ENCODE data around the gene GAS2L1.

The GAS2L1 gene

DNA sequence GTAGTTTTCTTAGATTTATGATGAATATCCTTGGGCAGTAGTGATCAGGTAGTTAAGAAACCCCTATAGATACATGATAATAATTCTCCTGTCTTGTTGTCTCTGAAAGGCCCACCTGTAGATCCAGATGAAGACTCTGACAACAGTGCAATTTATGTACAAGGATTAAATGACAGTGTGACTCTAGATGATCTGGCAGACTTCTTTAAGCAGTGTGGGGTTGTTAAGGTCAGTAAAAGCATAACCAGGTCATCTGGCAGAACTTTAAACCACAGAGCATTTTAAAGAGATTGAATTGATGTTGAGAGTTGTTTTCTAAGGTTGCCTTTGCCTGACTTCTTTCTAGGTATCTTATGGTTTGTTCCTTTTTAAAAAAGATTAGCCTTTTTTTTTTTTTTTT lies 14.1 kb upstream of the GAS2L1 start (continued):
- TF ChIP-seq ZNF157 (tag by site-specific recombination; IDR thresholded peaks at IDR 0.05): no peak
- TF ChIP-seq AEBP2 (tag by site-specific recombination; IDR thresholded peaks at IDR 0.05; ENCODE audit: borderline replicate concordance): no peak
- TF ChIP-seq ZNF639 (tag by site-specific recombination; IDR thresholded peaks at IDR 0.05): no peak
- TF ChIP-seq ZNF174 (tag by site-specific recombination; IDR thresholded peaks at IDR 0.05): no peak
- no peak for TF ChIP-seq ZBTB21 (tag by site-specific recombination; IDR thresholded peaks at IDR 0.05)

GRCh38 chr22:29298641-29299040 lies 7.8 kb upstream of the GAS2L1 start:
- Histone ChIP-seq H3K4me3 (ENCODE audit: low read depth, low read length) (no peak overlapping the region), H3K36me3 (ENCODE audit: control insufficient read depth in 2 of 2, insufficient read depth in 1 of 2, low read length in 2 of 2) (peaks cover 53 to 84% of the 10 kb centered on the region in 2 experiments), H3K9me3 (ENCODE audit: control insufficient read depth, insufficient read depth, low read depth, low read length) (no peaks in the 10 kb centered on the region), H3K27ac (ENCODE audit: extremely low read depth, low read depth, low read length) (no peak overlapping the region; the same call in 1 of the 2 replicates), H3K4me1 (ENCODE audit: control insufficient read depth, insufficient read depth, low read length) (no peaks in the 10 kb centered on the region)
- ChIA-PET CTCF (no interaction called here), POLR2A (interaction anchor here (2.0 kb wide), 1 partner anchor 7 kb away, joined by 4 read pairs; the partner anchor contains the start of gene GAS2L1)
- TF ChIP-seq ZNF133 (tag by site-specific recombination; IDR thresholded peaks at IDR 0.05) (no peak), KLF16 (tag by site-specific recombination; IDR thresholded peaks at IDR 0.05) (no peak), ZNF677 (tag by site-specific recombination; IDR thresholded peaks at IDR 0.05) (no peak), ZNF473 (tag by site-specific recombination; IDR thresholded peaks at IDR 0.05) (no peak), ZNF350 (tag by site-specific recombination; IDR thresholded peaks at IDR 0.05) (no peak), MEIS1 (CRISPR knock-in tag; IDR thresholded peaks at IDR 0.05; ENCODE audit: borderline replicate concordance) (no peak), AEBP2 (tag by site-specific recombination; IDR thresholded peaks at IDR 0.05; ENCODE audit: borderline replicate concordance) (no peak), KLF9 (tag by site-specific recombination; IDR thresholded peaks at IDR 0.05; ENCODE audit: low read depth) (no peak), ZNF221 (tag by site-specific recombination; IDR thresholded peaks at IDR 0.05; ENCODE audit: borderline replicate concordance) (no peak)

DNA sequence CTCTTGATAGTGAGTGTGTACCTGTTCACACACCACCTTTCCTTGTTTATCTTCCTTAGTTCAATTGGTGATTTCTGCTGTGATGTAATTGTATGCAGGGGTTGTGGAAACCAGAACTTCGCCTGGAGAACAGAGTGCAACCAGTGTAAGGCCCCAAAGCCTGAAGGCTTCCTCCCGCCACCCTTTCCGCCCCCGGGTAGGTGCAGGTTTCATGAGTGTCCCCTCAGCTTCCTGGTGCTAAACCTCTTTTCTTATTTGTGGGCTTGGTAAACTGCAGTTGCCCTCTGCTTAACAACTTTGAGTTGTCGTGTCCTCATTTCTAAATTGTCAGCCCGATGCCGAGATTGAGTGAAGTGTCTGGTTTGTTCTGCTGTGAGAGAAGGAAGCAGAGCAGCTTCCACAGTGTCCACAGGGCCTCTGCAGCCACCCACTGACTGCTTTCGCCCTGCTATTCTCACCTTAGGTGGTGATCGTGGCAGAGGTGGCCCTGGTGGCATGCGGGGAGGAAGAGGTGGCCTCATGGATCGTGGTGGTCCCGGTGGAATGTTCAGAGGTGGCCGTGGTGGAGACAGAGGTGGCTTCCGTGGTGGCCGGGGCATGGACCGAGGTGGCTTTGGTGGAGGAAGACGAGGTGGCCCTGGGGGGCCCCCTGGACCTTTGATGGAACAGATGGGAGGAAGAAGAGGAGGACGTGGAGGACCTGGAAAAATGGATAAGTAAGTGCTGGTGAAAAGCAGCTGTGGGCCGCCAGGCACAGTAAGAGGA lies 7.1 kb upstream of the GAS2L1 start:
- Histone ChIP-seq H3K4me1 (ENCODE audit: control insufficient read depth, insufficient read depth, low read length) (no peaks in the 10 kb centered on the region), H3K9me3 (ENCODE audit: control insufficient read depth, insufficient read depth, low read depth, low read length) (no peaks in the 10 kb centered on the region), H3K36me3 (ENCODE audit: control insufficient read depth in 2 of 2, insufficient read depth in 1 of 2, low read length in 2 of 2) (peaks cover 46 to 77% of the 10 kb centered on the region in 2 experiments), H3K27ac (ENCODE audit: extremely low read depth, low read depth, low read length) (no peak overlapping the region; the same call in none of the 2 replicates), H3K4me3 (ENCODE audit: low read depth, low read length) (no peak overlapping the region)
- ChIA-PET POLR2A (no interaction called here), CTCF (interaction anchor here (0.7 kb wide), 1 partner anchor 1408 kb away, joined by 3 read pairs; no protein-coding TSS in a partner anchor)
- TF ChIP-seq ZNF341 (tag by site-specific recombination; IDR thresholded peaks at IDR 0.05; ENCODE audit: low read depth) (no peak), ZNF335 (tag by site-specific recombination; conservative IDR thresholded peaks at IDR 0.05) (no peak), ZSCAN30 (tag by site-specific recombination; IDR thresholded peaks at IDR 0.05) (no peak), FEZF1 (tag by site-specific recombination; IDR thresholded peaks at IDR 0.05) (no peak), ZBTB26 (tag by site-specific recombination; optimal IDR thresholded peaks at IDR 0.05) (no peak), ZNF791 (tag by site-specific recombination; IDR thresholded peaks at IDR 0.05) (no peak), ZNF544 (tag by site-specific recombination; IDR thresholded peaks at IDR 0.05) (no peak), GLIS2 (tag by site-specific recombination; IDR thresholded peaks at IDR 0.05) (peak; percentile 29; the same call in 1 of the 2 replicates), ZNF558 (tag by site-specific recombination; IDR thresholded peaks at IDR 0.05) (no peak), YY2 (tag by site-specific recombination; IDR thresholded peaks at IDR 0.05) (no peak), GLIS1 (tag by site-specific recombination; IDR thresholded peaks at IDR 0.05) (0 out of 2 replicates have a peak, but pooled peaks have one; percentile 13), ZNF707 (tag by site-specific recombination; IDR thresholded peaks at IDR 0.05) (no peak), ZNF585B (tag by site-specific recombination; IDR thresholded peaks at IDR 0.05) (no peak), ZNF548 (tag by site-specific recombination; IDR thresholded peaks at IDR 0.05) (no peak), ZNF394 (tag by site-specific recombination; IDR thresholded peaks at IDR 0.05; ENCODE audit: borderline replicate concordance) (no peak)

Measured in HEK293 (cell line).